Stomach smooth muscle (tissue), 2 donors: ENCODE measurements around the gene SH3D19.

Source experiments
- H3K27ac ChIP-seq: one replicate; pipeline ENCODE4 v1.7.0; 2013; ENCODE audit warnings: mild to moderate bottlenecking, low read length, inconsistent platforms
- H3K27me3 ChIP-seq, 2 donors: one replicate each; pipeline ENCODE4 v1.7.0; 2013; ENCODE audit warnings: low read length in 2 of 2; ENCODE audit not compliant: insufficient read depth in 2 of 2, control insufficient read depth in 1 of 2
- H3K36me3 ChIP-seq, 2 donors: one replicate each; pipeline ENCODE4 v1.7.0; 2013; ENCODE audit warnings: low read length in 2 of 2; ENCODE audit not compliant: control insufficient read depth in 2 of 2, insufficient read depth in 2 of 2
- H3K4me1 ChIP-seq: one replicate; pipeline ENCODE4 v1.7.0; 2013; ENCODE audit warnings: low read length; ENCODE audit not compliant: control insufficient read depth, insufficient read depth
- H3K4me3 ChIP-seq, 2 donors: one replicate each; pipeline ENCODE4 v1.7.0; 2013; ENCODE audit warnings: low read length in 2 of 2
- H3K9ac ChIP-seq, 2 donors: one replicate each; pipeline ENCODE4 v1.7.0; 2013; ENCODE audit warnings: low read length in 2 of 2, mild to moderate bottlenecking in 1 of 2
- H3K9me3 ChIP-seq, 2 donors: one replicate each; pipeline ENCODE4 v1.7.0; 2013; ENCODE audit warnings: low read length in 2 of 2; ENCODE audit not compliant: control insufficient read depth in 2 of 2
- donor health status: healthy.
- donor health status: Pancreatic carcinoma.

SH3D19 gene

GRCh38 chr4:151325111-151325948 is at the start of gene SH3D19:
SH3D19 (minus strand) TSS chr4:151325605; CDS start chr4:151325352, 253 bp downstream.
- Histone ChIP-seq H3K4me3 (peak within 1 kb of the TSS; percentile 84 to 90), H3K9ac (peak within 1 kb of the TSS; percentile 87), H3K9me3 (no peaks in the 10 kb centered on the region), H3K36me3 (no peaks in the 10 kb centered on the region), H3K4me1 (peaks cover 6% of the 10 kb centered on the region), H3K27me3 (no peaks in the 10 kb centered on the region), H3K27ac (peak within 1 kb of the TSS; percentile 84)

GRCh38 chr4:151362404-151363164 is 37.2 kb upstream of the SH3D19 start:
- no peaks in the 10 kb centered on the region for H3K36me3 ChIP-seq
- no peak overlapping the region for H3K9ac ChIP-seq
- H3K4me3 ChIP-seq: peak overlapping the region in 1 of 2 donors; percentile 0
- H3K27me3 ChIP-seq: no peaks in the 10 kb centered on the region
- H3K9me3 ChIP-seq: no peaks in the 10 kb centered on the region
- no peaks in the 10 kb centered on the region for H3K4me1 ChIP-seq
- no peak overlapping the region for H3K27ac ChIP-seq

- H3K36me3 ChIP-seq: no peaks in the 10 kb centered on the region
- no peaks in the 10 kb centered on the region for H3K9me3 ChIP-seq
- H3K4me3 ChIP-seq: no peak overlapping the region
- H3K4me1 ChIP-seq: no peaks in the 10 kb centered on the region
- H3K27me3 ChIP-seq: no peaks in the 10 kb centered on the region
- H3K9ac ChIP-seq: no peak overlapping the region
- H3K27ac ChIP-seq: no peak overlapping the region
Observed at GRCh38 chr4:151361966-151362365, 36.6 kb upstream of the SH3D19 start.

GRCh38 chr4:151361126-151361525 is 35.7 kb upstream of the SH3D19 start:
- Histone ChIP-seq H3K27ac (no peak overlapping the region), H3K36me3 (no peaks in the 10 kb centered on the region), H3K27me3 (no peaks in the 10 kb centered on the region), H3K9me3 (no peaks in the 10 kb centered on the region), H3K4me3 (no peak overlapping the region), H3K9ac (no peak overlapping the region), H3K4me1 (no peaks in the 10 kb centered on the region)

- Histone ChIP-seq H3K4me1 (no peaks in the 10 kb centered on the region), H3K27ac (no peak overlapping the region), H3K36me3 (no peaks in the 10 kb centered on the region), H3K9ac (peak overlapping the region in 1 of 2 donors; percentile 29), H3K27me3 (no peaks in the 10 kb centered on the region), H3K4me3 (no peak overlapping the region), H3K9me3 (no peaks in the 10 kb centered on the region)
Observed at GRCh38 chr4:151359576-151359975, 34.2 kb upstream of the SH3D19 start.

GRCh38 chr4:151358266-151358665 is 32.9 kb upstream of the SH3D19 start:
- H3K4me3 ChIP-seq: no peak overlapping the region
- no peaks in the 10 kb centered on the region for H3K27me3 ChIP-seq
- H3K36me3 ChIP-seq: no peaks in the 10 kb centered on the region
- no peaks in the 10 kb centered on the region for H3K4me1 ChIP-seq
- H3K27ac ChIP-seq: no peak overlapping the region
- no peaks in the 10 kb centered on the region for H3K9me3 ChIP-seq
- no peak overlapping the region for H3K9ac ChIP-seq

- Histone ChIP-seq H3K27me3 (no peaks in the 10 kb centered on the region), H3K4me1 (no peaks in the 10 kb centered on the region), H3K9me3 (no peaks in the 10 kb centered on the region), H3K36me3 (no peaks in the 10 kb centered on the region), H3K9ac (no peak overlapping the region), H3K4me3 (no peak overlapping the region), H3K27ac (no peak overlapping the region)
Observed at GRCh38 chr4:151356510-151356909, 31.1 kb upstream of the SH3D19 start.

- Histone ChIP-seq H3K9me3 (no peaks in the 10 kb centered on the region), H3K27me3 (no peaks in the 10 kb centered on the region), H3K4me3 (no peak overlapping the region), H3K4me1 (no peaks in the 10 kb centered on the region), H3K36me3 (no peaks in the 10 kb centered on the region), H3K9ac (no peak overlapping the region), H3K27ac (no peak overlapping the region)
Observed at GRCh38 chr4:151355155-151355554, 29.8 kb upstream of the SH3D19 start.

GRCh38 chr4:151347490-151348235 is 22.3 kb upstream of the SH3D19 start:
- Histone ChIP-seq H3K9ac (no peak overlapping the region), H3K9me3 (no peaks in the 10 kb centered on the region), H3K36me3 (no peaks in the 10 kb centered on the region), H3K4me1 (no peaks in the 10 kb centered on the region), H3K4me3 (no peak overlapping the region), H3K27me3 (no peaks in the 10 kb centered on the region), H3K27ac (no peak overlapping the region)

- Histone ChIP-seq H3K9me3 (no peaks in the 10 kb centered on the region), H3K4me1 (no peaks in the 10 kb centered on the region), H3K9ac (no peak overlapping the region), H3K27me3 (no peaks in the 10 kb centered on the region), H3K4me3 (no peak overlapping the region), H3K36me3 (no peaks in the 10 kb centered on the region), H3K27ac (no peak overlapping the region)
Observed at GRCh38 chr4:151344948-151345347, 19.5 kb upstream of the SH3D19 start.
